H9 (cell line): ENCODE measurements around the gene GPR137B. TPM values are rescaled to one million over a fixed set of nuclear protein-coding genes. Genes with fewer than 3 reads are reported as not detected.

Experiments used
- DNase-seq: peaks from one replicate; pipeline ENCODE4 v3.0.0-alpha.2; 2017
- H2AFZ ChIP-seq: one replicate; pipeline ENCODE4 v1.6.1; 2013; ENCODE audit warnings: mild to moderate bottlenecking, low read length, control low read depth, moderate library complexity
- H2AK5ac ChIP-seq: 2 replicates; pipeline ENCODE4 v1.6.1; 2013; ENCODE audit warnings: low read length, control low read depth, mixed read lengths; ENCODE audit not compliant: insufficient read length
- H2BK120ac ChIP-seq: one replicate; pipeline ENCODE4 v1.6.1; 2013; ENCODE audit warnings: low read depth, mild to moderate bottlenecking, low read length, control low read depth, inconsistent platforms; ENCODE audit not compliant: poor library complexity, severe bottlenecking
- H2BK12ac ChIP-seq: 2 replicates; pipeline ENCODE4 v1.6.1; 2013; ENCODE audit warnings: low read length, control low read depth, mixed read lengths, low read depth; ENCODE audit not compliant: insufficient read length
- H2BK15ac ChIP-seq: 2 replicates; pipeline ENCODE4 v1.6.1; 2013; ENCODE audit warnings: low read depth, low read length, control low read depth
- H2BK20ac ChIP-seq: one replicate; pipeline ENCODE4 v1.6.1; 2013; ENCODE audit warnings: low read depth, mild to moderate bottlenecking, low read length, control low read depth, inconsistent platforms; ENCODE audit not compliant: poor library complexity, severe bottlenecking
- H2BK5ac ChIP-seq: 2 replicates; pipeline ENCODE4 v1.6.1; 2013; ENCODE audit warnings: low read length, control low read depth, mixed read lengths; ENCODE audit not compliant: insufficient read length
- H3K14ac ChIP-seq: 2 replicates; pipeline ENCODE4 v1.6.1; 2013; ENCODE audit warnings: low read length, control low read depth; ENCODE audit not compliant: insufficient read depth
- H3K18ac ChIP-seq: 2 replicates; pipeline ENCODE4 v1.6.1; 2013; ENCODE audit warnings: low read depth, mild to moderate bottlenecking, mixed read lengths, low read length, control low read depth; ENCODE audit not compliant: insufficient read length
- H3K23ac ChIP-seq: 2 replicates; pipeline ENCODE4 v1.6.1; 2013; ENCODE audit warnings: low read length, control low read depth, mixed read lengths, low read depth; ENCODE audit not compliant: insufficient read length
- H3K23me2 ChIP-seq: 2 replicates; pipeline ENCODE4 v1.6.1; 2013; ENCODE audit warnings: low read depth, mild to moderate bottlenecking, mixed read lengths, low read length, control low read depth; ENCODE audit not compliant: insufficient read length, poor library complexity, severe bottlenecking
- H3K27ac ChIP-seq: 2 replicates; pipeline ENCODE4 v1.5.1; 2013; ENCODE audit warnings: low read length, control low read depth, mixed read lengths, low read depth; ENCODE audit not compliant: insufficient read length
- H3K27me3 ChIP-seq: 2 replicates; pipeline ENCODE4 v1.6.1; 2013; ENCODE audit warnings: low read length, control low read depth, inconsistent platforms; ENCODE audit not compliant: insufficient read depth
- H3K4ac ChIP-seq: 2 replicates; pipeline ENCODE4 v1.6.1; 2013; ENCODE audit warnings: low read depth, mild to moderate bottlenecking, control low read depth, inconsistent platforms, low read length, moderate library complexity
- H3K4me1 ChIP-seq: 2 replicates; pipeline ENCODE4 v1.6.1; 2013; ENCODE audit warnings: low read length, control low read depth, inconsistent platforms; ENCODE audit not compliant: insufficient read depth
- H3K4me2 ChIP-seq: 2 replicates; pipeline ENCODE4 v1.6.1; 2013; ENCODE audit warnings: low read length, control low read depth, mixed read lengths; ENCODE audit not compliant: insufficient read length, insufficient read depth
- H3K56ac ChIP-seq: 2 replicates; pipeline ENCODE4 v1.6.1; 2013; ENCODE audit warnings: low read depth, mild to moderate bottlenecking, mixed read lengths, low read length, control low read depth; ENCODE audit not compliant: insufficient read length
- H3K79me1 ChIP-seq: 2 replicates; pipeline ENCODE4 v1.6.1; 2013; ENCODE audit warnings: low read depth, mild to moderate bottlenecking, moderate library complexity, low read length, control low read depth, inconsistent platforms; ENCODE audit not compliant: insufficient read depth, poor library complexity, severe bottlenecking
- H3K79me2 ChIP-seq: 2 replicates; pipeline ENCODE4 v1.6.1; 2013; ENCODE audit warnings: low read length, control low read depth, inconsistent platforms; ENCODE audit not compliant: insufficient read depth
- H3K9ac ChIP-seq: 2 replicates; pipeline ENCODE4 v1.6.1; 2013; ENCODE audit warnings: low read length, control low read depth, mixed read lengths; ENCODE audit not compliant: insufficient read length; ENCODE audit errors: extremely low read depth
- H3K9me3 ChIP-seq: one replicate; pipeline ENCODE4 v1.6.1; 2013; ENCODE audit warnings: low read depth, low read length, inconsistent platforms; ENCODE audit not compliant: control insufficient read depth
- H3T11ph ChIP-seq: one replicate; pipeline ENCODE4 v1.6.1; 2013; ENCODE audit warnings: mild to moderate bottlenecking, low read length, control low read depth, inconsistent platforms
- H4K20me1 ChIP-seq: one replicate; pipeline ENCODE4 v1.6.1; 2013; ENCODE audit not compliant: control insufficient read depth, insufficient read length, insufficient read depth
- H4K5ac ChIP-seq: 2 replicates; pipeline ENCODE4 v1.6.1; 2013; ENCODE audit warnings: low read depth, mild to moderate bottlenecking, mixed read lengths, low read length, control low read depth; ENCODE audit not compliant: insufficient read length
- H4K8ac ChIP-seq: replicated peaks from 2 replicates; pipeline ENCODE4 v1.6.1; 2013; ENCODE audit warnings: low read length, control low read depth, mixed read lengths, low read depth; ENCODE audit not compliant: insufficient read length
- H4K91ac ChIP-seq: 2 replicates; pipeline ENCODE4 v1.6.1; 2013; ENCODE audit warnings: low read depth, mild to moderate bottlenecking, moderate library complexity, mixed read lengths, low read length, control low read depth; ENCODE audit not compliant: insufficient read length
- H3K27ac Mint-ChIP-seq, 3 experiments: 2 replicates in 2 of 3; 3 replicates in 1 of 3; pipeline ENCODE4 v1.8.0; 2020 to 2021; ENCODE audit warnings: mixed read lengths in 3 of 3, mild to moderate bottlenecking in 1 of 3, moderate library complexity in 1 of 3
- H3K27me3 Mint-ChIP-seq: 2 replicates; pipeline ENCODE4 v1.8.0; 2021; ENCODE audit warnings: low read depth, mild to moderate bottlenecking, moderate library complexity, mixed read lengths
- H3K36me3 Mint-ChIP-seq, 3 experiments: 2 replicates in 2 of 3; 3 replicates in 1 of 3; pipeline ENCODE4 v1.8.0; 2020 to 2021; ENCODE audit warnings: low read depth in 3 of 3, mixed read lengths in 3 of 3; ENCODE audit not compliant: insufficient read depth in 1 of 3
- H3K4me1 Mint-ChIP-seq, 2 experiments: 2 replicates each; pipeline ENCODE4 v1.8.0; 2020; ENCODE audit warnings: mixed read lengths in 2 of 2
- H3K4me3 Mint-ChIP-seq, 2 experiments: 2 replicates in 1 of 2; 3 replicates in 1 of 2; pipeline ENCODE4 v1.8.0; 2020 to 2021; ENCODE audit warnings: mild to moderate bottlenecking in 2 of 2, mixed read lengths in 2 of 2, moderate library complexity in 1 of 2
- H3K9me3 Mint-ChIP-seq, 2 experiments: 2 replicates in 1 of 2; 3 replicates in 1 of 2; pipeline ENCODE4 v1.8.0; 2020; ENCODE audit warnings: mild to moderate bottlenecking in 2 of 2, mixed read lengths in 2 of 2, moderate library complexity in 1 of 2
- WGBS: extraction: QIAGEN DNeasy Blood & Tissue Kit; methylation state at CpG from one replicate; pipeline ENCODE4 v1.1.7; 2013; ENCODE audit warnings: missing lambda C conversion rate, low lambda C conversion rate, mixed read lengths; ENCODE audit not compliant: insufficient read length; ENCODE audit errors: extremely low coverage; 5-methylcytosine and 5-hydroxymethylcytosine counted together
- total RNA-seq: library from RNA; stranded (reverse); gene quantifications from 2 replicates; pipeline ENCODE4 v1.2.1, GENCODE V29; 2021
- TF ChIP-seq, protein P1 (sequence below): fragments of 200-600 bp; sonication (generic); conservative IDR thresholded peaks from 3 replicates; pipeline ENCODE4 v1.8.0; 2021; ENCODE audit warnings: antibody characterized with exemption, mild to moderate bottlenecking

GPR137B gene
- total RNA-seq, 1 experiment from 2014 or later = 5.9 TPM

DNA sequence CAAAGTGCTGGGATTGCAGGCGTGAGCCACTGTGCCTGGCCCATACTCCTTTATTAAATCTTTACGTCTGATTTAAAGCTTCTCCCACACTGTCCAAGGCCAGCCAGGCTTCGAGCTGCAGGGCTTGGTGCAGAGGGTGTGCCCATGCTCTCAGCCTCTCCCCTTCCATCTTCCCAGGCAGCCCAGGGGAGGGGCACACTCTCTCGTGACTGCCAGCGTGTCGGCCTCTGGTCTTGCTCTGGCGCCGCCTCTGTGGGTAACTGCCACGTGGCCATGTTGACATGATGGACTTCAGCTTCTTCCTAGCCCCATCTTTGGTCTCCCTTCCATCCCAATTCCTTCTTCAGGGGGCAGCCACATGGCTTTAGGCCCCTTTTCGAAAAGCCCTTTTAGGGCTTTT is 4.7 kb downstream of the GPR137B start:
- Histone ChIP-seq H3K4ac (no peak overlapping the region), H3T11ph (no peak overlapping the region), H3K56ac (no peak overlapping the region), H3K9ac (no peak overlapping the region), H3K9me3 (no peaks in the 10 kb centered on the region), H3K79me1 (no peaks in the 10 kb centered on the region), H4K8ac (no peak overlapping the region), H2BK20ac (no peak overlapping the region), H4K91ac (no peak overlapping the region), H3K4me1 (peaks cover 4% of the 10 kb centered on the region; the same call in 1 of the 2 replicates), H2AFZ (no peak overlapping the region), H2BK12ac (no peak overlapping the region), H3K4me2 (no peak overlapping the region), H3K23ac (no peak overlapping the region), H2AK5ac (no peak overlapping the region), H2BK120ac (no peak overlapping the region), H2BK15ac (no peak overlapping the region), H4K20me1 (no peaks in the 10 kb centered on the region), H3K18ac (no peak overlapping the region), H3K27ac (no peak overlapping the region), H3K27me3 (peaks cover 6% of the 10 kb centered on the region; the same call in 1 of the 2 replicates), H3K14ac (no peak overlapping the region), H2BK5ac (no peak overlapping the region), H4K5ac (no peak overlapping the region), H3K23me2 (peaks cover 7% of the 10 kb centered on the region), H3K79me2 (no peaks in the 10 kb centered on the region; the same call in 1 of the 2 replicates)
- TF ChIP-seq, protein P1, sequence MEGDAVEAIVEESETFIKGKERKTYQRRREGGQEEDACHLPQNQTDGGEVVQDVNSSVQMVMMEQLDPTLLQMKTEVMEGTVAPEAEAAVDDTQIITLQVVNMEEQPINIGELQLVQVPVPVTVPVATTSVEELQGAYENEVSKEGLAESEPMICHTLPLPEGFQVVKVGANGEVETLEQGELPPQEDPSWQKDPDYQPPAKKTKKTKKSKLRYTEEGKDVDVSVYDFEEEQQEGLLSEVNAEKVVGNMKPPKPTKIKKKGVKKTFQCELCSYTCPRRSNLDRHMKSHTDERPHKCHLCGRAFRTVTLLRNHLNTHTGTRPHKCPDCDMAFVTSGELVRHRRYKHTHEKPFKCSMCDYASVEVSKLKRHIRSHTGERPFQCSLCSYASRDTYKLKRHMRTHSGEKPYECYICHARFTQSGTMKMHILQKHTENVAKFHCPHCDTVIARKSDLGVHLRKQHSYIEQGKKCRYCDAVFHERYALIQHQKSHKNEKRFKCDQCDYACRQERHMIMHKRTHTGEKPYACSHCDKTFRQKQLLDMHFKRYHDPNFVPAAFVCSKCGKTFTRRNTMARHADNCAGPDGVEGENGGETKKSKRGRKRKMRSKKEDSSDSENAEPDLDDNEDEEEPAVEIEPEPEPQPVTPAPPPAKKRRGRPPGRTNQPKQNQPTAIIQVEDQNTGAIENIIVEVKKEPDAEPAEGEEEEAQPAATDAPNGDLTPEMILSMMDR = no peak
- no CpG with 5 or more reads among the region's 10 CpGs for WGBS
- H3K4me1 Mint-ChIP-seq = peaks cover 28 to 45% of the 10 kb centered on the region in 2 experiments
- peaks cover 25% of the 10 kb centered on the region for H3K27me3 Mint-ChIP-seq
- DNase-seq = no peak
- no peak overlapping the region for H3K27ac Mint-ChIP-seq
- no peak overlapping the region for H3K4me3 Mint-ChIP-seq
- H3K36me3 Mint-ChIP-seq = peaks cover 0 to 6% (median 0%) of the 10 kb centered on the region in 3 experiments; a peak in 3 of 7 replicates
- no peaks in the 10 kb centered on the region; a peak in 1 of 5 replicates for H3K9me3 Mint-ChIP-seq
